ENCODE data around the gene NUBPL. TPM values are rescaled to one million over a fixed set of nuclear protein-coding genes. Genes with fewer than 3 reads are reported as not detected.

Gene NUBPL
- total RNA-seq, 1 experiment from 2014 or later: 5.7 TPM

DNA sequence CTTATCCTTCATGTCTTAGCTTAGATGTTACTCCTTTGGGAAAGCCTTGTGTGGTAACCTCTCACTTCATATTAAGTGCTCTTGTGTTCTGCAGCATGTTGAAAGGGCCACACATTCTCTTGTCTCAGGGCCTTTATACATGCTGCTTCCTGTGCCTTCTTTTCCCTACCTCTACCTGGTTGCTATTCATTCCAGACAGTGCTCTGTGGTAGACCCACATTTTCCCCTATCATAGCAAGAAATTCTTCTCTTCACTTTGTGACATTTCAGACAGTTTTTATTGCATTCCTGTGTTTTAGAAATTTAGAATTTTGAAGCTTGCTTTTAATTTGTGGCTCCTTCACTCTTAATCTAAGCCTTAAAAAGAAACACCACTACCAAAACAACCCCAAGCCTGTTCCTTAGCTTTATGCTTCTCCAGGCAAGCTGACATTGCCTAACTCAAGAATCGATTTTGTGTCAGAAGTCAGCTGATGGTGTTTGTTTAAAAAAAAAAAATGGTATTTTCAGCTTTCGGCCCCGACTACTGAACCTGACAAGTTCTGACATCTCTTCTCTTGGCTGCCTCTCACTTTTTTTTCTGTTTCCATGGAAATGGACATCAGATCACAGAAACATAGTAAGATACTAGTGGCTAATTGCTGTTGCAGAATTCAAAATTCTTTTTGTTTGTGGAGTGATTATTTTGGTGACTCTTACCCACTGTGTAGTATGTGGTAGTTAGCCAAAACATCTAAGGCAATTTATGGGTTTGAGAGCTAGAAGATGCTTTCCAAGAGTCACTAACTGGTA, 156.3 kb downstream of the NUBPL start:
- Histone ChIP-seq H3K4me3 (ENCODE audit: low read depth in 2 of 2, low read length in 2 of 2) (no peak overlapping the region), H3K9me3 (ENCODE audit: control insufficient read depth, insufficient read depth, low read depth, low read length) (no peaks in the 10 kb centered on the region), H3K36me3 (ENCODE audit: control insufficient read depth, insufficient read depth, low read length) (no peaks in the 10 kb centered on the region), H3K27me3 (ENCODE audit: control insufficient read depth, insufficient read depth, low read length) (no peaks in the 10 kb centered on the region), H3K27ac (ENCODE audit: low read length) (no peak overlapping the region), H3K4me1 (ENCODE audit: control insufficient read depth, insufficient read depth, low read length) (no peaks in the 10 kb centered on the region)
- DNase-seq (ENCODE audit: low read depth, low spot score): no peak
- POLR2A ChIA-PET: no interaction called here
- BruUV-seq (replicated peaks): no TSS peak
- ATAC-seq: no peak
- intact Hi-C loops (cut with micrococcal nuclease; ENCODE audit: unreplicated experiment): no loop called here
- in situ Hi-C loops (cut with HindIII; ENCODE audit: low pct_unique_long_range_greater_than_20kb, low sequenced_read_pairs): no loop called here
- CTCF ChIA-PET: no interaction called here
- TF ChIP-seq SIN3A (IDR thresholded peaks at IDR 0.05; ENCODE audit: borderline replicate concordance, insufficient read depth, low read depth, low read length): no peak
- TF ChIP-seq, protein P1, sequence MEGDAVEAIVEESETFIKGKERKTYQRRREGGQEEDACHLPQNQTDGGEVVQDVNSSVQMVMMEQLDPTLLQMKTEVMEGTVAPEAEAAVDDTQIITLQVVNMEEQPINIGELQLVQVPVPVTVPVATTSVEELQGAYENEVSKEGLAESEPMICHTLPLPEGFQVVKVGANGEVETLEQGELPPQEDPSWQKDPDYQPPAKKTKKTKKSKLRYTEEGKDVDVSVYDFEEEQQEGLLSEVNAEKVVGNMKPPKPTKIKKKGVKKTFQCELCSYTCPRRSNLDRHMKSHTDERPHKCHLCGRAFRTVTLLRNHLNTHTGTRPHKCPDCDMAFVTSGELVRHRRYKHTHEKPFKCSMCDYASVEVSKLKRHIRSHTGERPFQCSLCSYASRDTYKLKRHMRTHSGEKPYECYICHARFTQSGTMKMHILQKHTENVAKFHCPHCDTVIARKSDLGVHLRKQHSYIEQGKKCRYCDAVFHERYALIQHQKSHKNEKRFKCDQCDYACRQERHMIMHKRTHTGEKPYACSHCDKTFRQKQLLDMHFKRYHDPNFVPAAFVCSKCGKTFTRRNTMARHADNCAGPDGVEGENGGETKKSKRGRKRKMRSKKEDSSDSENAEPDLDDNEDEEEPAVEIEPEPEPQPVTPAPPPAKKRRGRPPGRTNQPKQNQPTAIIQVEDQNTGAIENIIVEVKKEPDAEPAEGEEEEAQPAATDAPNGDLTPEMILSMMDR (IDR thresholded peaks at IDR 0.05): no peak
- TF ChIP-seq TCF7L2 (IDR thresholded peaks at IDR 0.05; ENCODE audit: low read depth, low read length): no peak
- TF ChIP-seq REST (IDR thresholded peaks at IDR 0.05; ENCODE audit: insufficient read depth in 1 of 2, low read depth in 2 of 2, low read length in 1 of 2): no peak
- no peak for TF ChIP-seq POLR2AphosphoS5 (IDR thresholded peaks at IDR 0.05; ENCODE audit: low read depth, low read length)

DNA sequence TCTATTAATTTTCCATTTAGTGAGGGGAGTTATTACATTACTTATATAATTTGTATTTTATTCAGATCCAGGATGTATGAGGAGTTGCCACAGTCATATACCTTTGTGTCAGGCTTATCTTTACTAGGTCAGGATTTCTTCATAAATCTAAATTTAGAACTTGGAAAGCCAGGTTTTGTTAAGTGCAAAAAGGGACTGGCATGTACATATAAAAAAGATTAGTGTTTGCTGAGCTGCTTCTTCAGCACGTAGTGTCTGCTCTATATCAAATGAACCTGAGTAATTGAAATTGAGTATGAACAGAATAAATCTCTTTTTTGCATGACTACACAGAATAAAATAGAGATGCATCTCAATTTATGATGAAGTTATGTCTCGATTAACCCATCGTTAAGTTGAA, 157.4 kb downstream of the NUBPL start:
- POLR2A ChIA-PET: no interaction called here
- H3K36me3 ChIP-seq (ENCODE audit: control insufficient read depth, insufficient read depth, low read length): no peaks in the 10 kb centered on the region
- H3K4me3 ChIP-seq (ENCODE audit: low read depth in 2 of 2, low read length in 2 of 2): no peak overlapping the region
- BruUV-seq (replicated peaks): no TSS peak
- ATAC-seq (no peak), DNase-seq (ENCODE audit: low read depth, low spot score) (no peak)
- CTCF ChIA-PET: no interaction called here
- no peak overlapping the region for H3K27ac ChIP-seq (ENCODE audit: low read length)
- TF ChIP-seq REST (IDR thresholded peaks at IDR 0.05; ENCODE audit: insufficient read depth in 1 of 2, low read depth in 2 of 2, low read length in 1 of 2) (no peak), SIN3A (IDR thresholded peaks at IDR 0.05; ENCODE audit: borderline replicate concordance, insufficient read depth, low read depth, low read length) (no peak), TCF7L2 (IDR thresholded peaks at IDR 0.05; ENCODE audit: low read depth, low read length) (no peak), POLR2AphosphoS5 (IDR thresholded peaks at IDR 0.05; ENCODE audit: low read depth, low read length) (no peak)
- TF ChIP-seq, protein P1 (IDR thresholded peaks at IDR 0.05): no peak
- in situ Hi-C loops (cut with HindIII; ENCODE audit: low pct_unique_long_range_greater_than_20kb, low sequenced_read_pairs) (no loop called here), intact Hi-C loops (cut with micrococcal nuclease; ENCODE audit: unreplicated experiment) (no loop called here)
- no peaks in the 10 kb centered on the region for H3K9me3 ChIP-seq (ENCODE audit: control insufficient read depth, insufficient read depth, low read depth, low read length)
- no peaks in the 10 kb centered on the region for H3K27me3 ChIP-seq (ENCODE audit: control insufficient read depth, insufficient read depth, low read length)
- no peaks in the 10 kb centered on the region for H3K4me1 ChIP-seq (ENCODE audit: control insufficient read depth, insufficient read depth, low read length)
